ENCODE data around the gene HMCN2. TPM values are rescaled to one million over a fixed set of nuclear protein-coding genes. Genes with fewer than 3 reads are reported as not detected.

The HMCN2 gene
- total RNA-seq, 4 donors from 2014 or later: 0.68 to 9.2 (median 4.7) TPM

- no peak for TF ChIP-seq CTCF (IDR thresholded peaks at IDR 0.05; ENCODE audit: low read depth)
Measured at GRCh38 chr9:130336027-130336610, 70.6 kb downstream of the HMCN2 start.

GRCh38 chr9:130336885-130337284, 71.3 kb downstream of the HMCN2 start:
- no peak for TF ChIP-seq CTCF (IDR thresholded peaks at IDR 0.05; ENCODE audit: low read depth)

GRCh38 chr9:130337318-130337717, 71.8 kb downstream of the HMCN2 start:
- TF ChIP-seq CTCF (IDR thresholded peaks at IDR 0.05; ENCODE audit: low read depth): no peak

- no peak for TF ChIP-seq CTCF (IDR thresholded peaks at IDR 0.05; ENCODE audit: low read depth)
Measured at GRCh38 chr9:130337784-130338380, 72.3 kb downstream of the HMCN2 start.

- TF ChIP-seq CTCF (IDR thresholded peaks at IDR 0.05; ENCODE audit: low read depth): no peak
Measured at GRCh38 chr9:130339306-130339705, 73.7 kb downstream of the HMCN2 start.

GRCh38 chr9:130340011-130340410, 74.5 kb downstream of the HMCN2 start:
- TF ChIP-seq CTCF (IDR thresholded peaks at IDR 0.05; ENCODE audit: low read depth): no peak

GRCh38 chr9:130341128-130341527, 75.6 kb downstream of the HMCN2 start:
- no peak for TF ChIP-seq CTCF (IDR thresholded peaks at IDR 0.05; ENCODE audit: low read depth)
